NOMO-1 (cell line): ENCODE data around the gene TST.
"Not testable (repeated sequence)": the region's sequence is repeated elsewhere in the genome, so short reads cannot be mapped to it uniquely, and the experiment has no call there.

Experiments
- DNase-seq, 2 experiments: peaks; one replicate each; lab custom pipeline; 2025; ENCODE audit not compliant: unreplicated experiment in 2 of 2; lab: John Stamatoyannopoulos, UW

Gene TST

DNA sequence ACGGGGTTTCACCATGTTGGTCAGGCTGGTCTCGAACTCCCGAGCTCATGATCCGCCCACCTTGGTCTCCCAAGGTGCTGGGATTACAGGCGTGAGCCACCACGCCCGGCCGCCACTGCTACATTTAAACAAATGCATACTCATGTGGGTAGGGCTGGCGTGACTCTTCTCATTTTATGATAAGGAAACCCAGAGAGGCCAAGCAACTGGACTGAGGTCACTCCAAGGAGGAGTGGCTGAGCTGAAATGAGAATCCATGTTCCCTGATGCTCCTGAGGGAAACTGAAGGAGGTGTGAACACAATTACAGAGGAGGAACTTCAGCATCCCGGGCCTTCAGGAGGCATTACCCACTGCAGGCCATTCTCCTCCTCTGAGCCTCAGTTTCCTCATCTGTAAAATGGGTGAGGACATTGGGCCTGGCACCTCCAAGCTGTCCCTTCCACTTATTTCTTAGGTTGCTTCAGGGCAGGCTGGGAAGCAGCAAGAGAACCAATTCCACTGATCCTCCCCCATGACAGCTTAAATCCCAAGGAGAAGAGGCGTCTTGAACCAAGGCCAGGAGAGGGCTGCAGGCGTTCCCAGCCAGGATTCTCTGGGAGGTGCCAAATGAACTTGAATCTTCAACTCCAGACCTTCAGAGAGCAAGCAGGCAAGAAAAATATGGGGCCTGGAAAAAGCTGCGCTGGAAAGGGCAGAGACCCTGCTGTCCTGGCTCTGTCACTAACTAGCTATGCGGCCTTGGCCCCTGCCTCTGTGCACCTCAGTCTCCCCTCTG is 2.9 kb downstream of the TST start:
- DNase-seq, result no peak

GRCh38 chr22:37015587-37015878 is 3.7 kb downstream of the TST start:
- DNase-seq, result no peak

DNA sequence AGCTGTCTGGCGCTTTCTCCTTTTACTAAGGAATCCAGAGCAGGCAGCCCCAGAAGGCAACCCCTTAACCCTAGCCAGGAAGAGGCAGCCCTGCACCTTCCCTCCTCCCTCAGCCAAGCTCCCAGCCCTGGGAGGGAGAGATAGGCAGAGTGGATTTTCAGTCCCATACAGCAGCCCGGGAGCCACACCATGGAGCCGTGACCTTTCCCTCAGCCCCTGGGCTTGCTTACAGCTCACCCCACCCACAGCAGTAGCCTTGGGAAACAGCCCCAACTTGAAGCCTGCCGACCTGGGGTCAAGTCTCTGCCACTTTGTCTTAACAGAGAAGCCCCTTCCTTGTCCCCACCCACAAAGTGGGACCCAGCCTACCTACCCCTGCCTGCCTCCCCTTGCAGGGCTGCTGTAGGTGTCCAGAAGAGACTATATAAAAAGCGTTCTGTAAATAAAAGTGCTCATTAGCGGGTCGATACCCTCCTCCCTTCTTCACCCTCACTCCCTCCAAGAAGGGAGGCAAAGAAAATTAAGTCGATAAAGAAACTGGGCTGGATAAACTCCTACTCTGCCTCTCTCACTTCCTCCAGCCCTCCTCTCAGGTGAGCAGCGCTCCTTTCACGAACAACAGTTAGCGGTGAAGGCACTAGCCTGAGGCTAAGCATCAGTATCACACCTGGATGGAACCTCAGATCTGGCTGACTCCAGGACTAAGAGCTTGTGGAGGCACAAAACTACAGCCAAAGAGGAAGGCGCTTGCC is 4.2 kb downstream of the TST start:
- DNase-seq, result no peak

DNA sequence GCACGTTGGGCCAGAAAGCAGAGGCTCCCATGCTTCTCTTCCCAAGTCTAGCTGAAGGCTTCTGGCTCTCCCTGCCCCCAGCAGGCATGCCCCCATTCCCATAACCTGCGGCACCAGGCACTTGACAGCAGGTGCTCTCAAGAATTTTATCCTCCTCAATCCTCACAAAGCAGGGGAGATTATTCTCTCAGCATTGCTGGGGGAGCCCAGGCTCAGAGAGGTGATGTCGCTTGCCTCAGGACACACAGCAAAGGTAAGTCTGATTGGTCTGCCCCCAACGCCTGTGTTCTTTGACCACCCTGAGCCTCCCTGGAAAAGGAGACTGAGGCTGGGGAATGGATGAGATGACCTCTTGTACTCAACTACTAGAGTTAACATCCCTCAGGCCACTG is 4.8 kb downstream of the TST start:
- no peak for DNase-seq

DNA sequence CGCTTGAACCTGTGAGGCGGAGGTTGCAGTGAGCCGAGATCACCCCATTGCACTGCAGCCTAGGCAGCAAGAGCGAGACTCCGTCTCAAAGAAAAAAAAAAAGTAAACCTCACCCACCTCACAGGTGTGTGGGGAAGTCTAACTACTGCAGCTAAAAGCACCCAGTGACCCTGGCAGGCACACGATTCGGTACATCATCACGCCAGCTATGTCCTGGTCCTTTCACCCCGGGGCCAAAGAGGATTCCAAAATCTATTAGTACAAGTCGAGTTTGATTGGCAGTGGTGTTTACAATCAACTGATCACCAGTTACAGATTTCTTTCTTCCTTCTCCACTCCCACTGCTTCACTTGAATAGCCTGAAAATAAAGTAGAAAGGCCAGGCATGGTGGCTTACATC is 6.3 kb downstream of the TST start:
- DNase-seq, result no peak

GRCh38 chr22:37012262-37012904 is 6.9 kb downstream of the TST start:
- DNase-seq, result no peak

- DNase-seq, result no peak
Observed at GRCh38 chr22:37011472-37011871, 7.8 kb downstream of the TST start.

DNA sequence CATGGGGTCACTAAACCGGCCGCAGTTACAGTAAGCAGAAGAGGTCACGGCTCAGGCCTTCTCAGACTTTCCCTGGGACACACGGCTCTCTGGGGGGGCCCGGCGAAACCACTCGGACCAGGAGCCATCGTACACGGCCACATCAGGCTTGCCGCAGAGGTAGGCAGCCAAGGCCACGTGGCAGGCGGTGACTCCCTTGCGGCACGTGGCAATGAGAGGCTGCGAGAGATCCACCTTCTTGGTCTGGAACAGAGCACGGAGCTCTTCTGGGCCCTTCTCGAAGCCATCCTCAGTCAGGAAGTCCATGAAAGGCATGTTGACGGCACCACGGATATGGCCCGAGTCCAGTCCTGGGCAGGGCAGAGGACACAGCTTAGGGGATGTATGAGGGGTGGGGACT is 8.3 kb downstream of the TST start:
- DNase-seq, result no peak

GRCh38 chr22:37010174-37010573 is 9.1 kb downstream of the TST start:
- no peak for DNase-seq

GRCh38 chr22:37009490-37009889 is 9.8 kb downstream of the TST start:
- no peak for DNase-seq

- no peak for DNase-seq
Observed at GRCh38 chr22:37008365-37008764, 10.9 kb downstream of the TST start.

GRCh38 chr22:37007651-37008050 is 11.6 kb downstream of the TST start:
- no peak for DNase-seq

DNA sequence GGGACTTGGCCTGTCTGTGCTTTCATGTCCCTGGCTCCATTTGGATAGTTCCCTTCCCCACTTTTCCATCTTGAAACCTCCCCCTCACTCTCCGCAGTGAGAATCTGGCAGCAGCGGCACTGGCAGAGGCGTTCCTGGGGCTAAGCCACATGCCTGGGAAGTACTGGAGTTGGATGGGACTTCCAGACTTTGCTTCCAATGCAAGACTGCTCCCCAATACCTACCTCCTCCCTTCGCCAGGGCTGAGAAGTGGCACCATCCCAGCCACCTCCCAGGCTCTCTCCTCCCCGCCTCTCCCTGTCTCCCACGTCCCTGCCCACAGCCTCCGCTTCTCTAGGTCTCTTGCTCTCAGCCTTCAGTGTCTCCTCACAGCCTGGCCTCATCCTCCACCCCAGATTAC is 16.6 kb downstream of the TST start:
- DNase-seq, result no peak

GRCh38 chr22:37001826-37002225 is 17.4 kb downstream of the TST start:
- DNase-seq, result no peak

- no peak for DNase-seq
Observed at GRCh38 chr22:37000676-37001534, 18.3 kb downstream of the TST start.

- DNase-seq, result no peak
Observed at GRCh38 chr22:36999463-36999862, 19.8 kb downstream of the TST start.

- no peak for DNase-seq
Observed at GRCh38 chr22:36998620-36999351, 20.5 kb downstream of the TST start.

DNA sequence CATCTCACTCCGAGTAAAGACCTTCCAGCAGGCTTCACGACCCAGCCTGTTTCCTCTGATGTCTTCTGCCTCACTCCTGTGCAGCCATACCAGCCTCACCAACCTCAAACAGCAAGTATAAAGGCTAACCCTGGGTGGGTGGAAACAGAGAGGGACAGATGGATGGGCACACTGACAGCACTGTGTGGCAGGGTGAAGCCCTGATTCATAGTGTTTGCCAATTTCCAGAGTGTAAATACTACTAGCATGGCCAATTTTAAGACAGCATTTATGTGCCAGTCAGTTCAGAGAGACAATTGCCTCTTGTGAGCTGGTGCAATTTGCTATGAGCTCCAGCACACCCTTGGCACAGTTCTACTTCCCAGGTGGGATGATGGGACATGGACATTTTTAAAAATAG is 21.5 kb downstream of the TST start:
- no peak for DNase-seq

DNA sequence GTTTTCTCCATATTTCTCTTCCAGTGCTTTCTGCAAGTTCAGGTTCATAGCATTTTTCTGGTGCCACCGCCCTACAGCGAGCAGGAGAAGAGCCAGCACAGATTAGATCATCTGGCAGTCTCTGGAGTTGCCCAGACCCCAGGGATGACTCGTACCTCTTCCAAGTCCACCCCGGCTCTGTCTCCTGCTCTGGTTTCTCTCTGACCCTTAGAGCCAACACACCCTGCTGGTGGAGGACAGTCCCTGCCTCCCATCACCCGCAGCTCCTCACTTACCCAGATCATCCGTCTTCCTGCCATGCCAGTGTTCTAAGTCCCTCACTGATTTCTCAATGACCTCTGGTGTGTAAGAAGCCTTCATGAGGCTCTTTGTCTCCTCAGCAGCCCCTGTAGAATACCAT is 28.0 kb downstream of the TST start:
- no peak for DNase-seq

DNA sequence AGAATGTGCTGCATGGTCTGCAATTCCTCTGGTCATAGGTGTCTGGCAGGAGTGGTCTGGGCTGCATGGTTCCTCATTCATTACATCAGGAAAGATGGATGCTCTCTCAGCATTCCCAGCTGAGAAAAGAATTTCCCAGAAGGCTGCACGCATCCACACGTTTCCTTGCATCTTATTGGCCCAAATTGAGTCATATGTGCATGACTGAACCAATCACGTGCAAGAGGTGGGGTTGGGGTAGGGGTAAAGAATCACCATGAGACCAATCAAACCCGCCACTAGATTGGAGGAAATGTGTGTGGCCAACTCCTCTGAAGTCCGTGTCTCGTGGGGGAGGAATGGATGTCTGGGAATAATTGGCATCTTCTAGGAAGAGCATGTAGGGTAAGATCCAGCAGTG is 28.8 kb downstream of the TST start:
- no peak for DNase-seq

- not testable (repeated sequence) for DNase-seq
Observed at GRCh38 chr22:36989012-36989411, 30.2 kb downstream of the TST start.
